ENCODE results near the gene KRT34.

- TF ChIP-seq EP300 (IDR thresholded peaks at IDR 0.05) (no peak), POLR2A (IDR thresholded peaks at IDR 0.05) (no peak)
Observed at GRCh38 chr17:41333836-41334235, 48.3 kb downstream of the KRT34 start.

Measured in ovary (tissue), 1 donor.